ENCODE results near the gene TRIM63. TPM values are rescaled to one million over a fixed set of nuclear protein-coding genes. Genes with fewer than 3 reads are reported as not detected.

Gene TRIM63
- total and polyA plus RNA-seq, 7 donors = 74.2 to 2,937 (median 541) TPM

DNA sequence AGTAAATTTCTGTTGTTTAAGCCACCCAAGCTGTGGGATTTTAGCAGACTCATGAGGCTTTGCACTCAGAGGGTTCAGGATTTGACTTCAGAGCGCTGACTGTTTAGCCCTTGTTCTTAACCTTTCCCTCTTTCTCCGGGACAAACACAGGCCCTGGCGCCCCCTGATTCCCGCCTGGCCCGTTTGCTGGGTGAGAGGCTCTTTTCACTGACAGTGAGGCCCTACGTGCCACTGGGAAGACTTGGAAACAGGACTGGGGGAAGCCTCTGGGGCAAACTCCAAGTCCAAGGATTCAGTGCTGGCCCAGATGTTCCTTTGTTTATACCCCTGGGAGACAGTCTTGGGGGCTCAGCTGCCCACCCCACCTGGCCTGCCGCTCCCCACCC is 11.7 kb upstream of the TRIM63 start:
- WGBS, 3 donors = 34 to 37% (median 36%) methylated on average over 7 of the region's 7 CpGs
- Histone ChIP-seq H3K27ac (peak overlapping the region; percentile 91), H3K36me3 (ENCODE audit: insufficient read depth in 1 of 2, low read depth in 1 of 2) (no peaks in the 10 kb centered on the region), H3K27me3 (ENCODE audit: insufficient read depth in 3 of 3, low read length in 2 of 3) (no peaks in the 10 kb centered on the region), H3K4me3 (no peak overlapping the region), H3K4me1 (peaks cover 69% of the 10 kb centered on the region), H3K9me3 (no peaks in the 10 kb centered on the region)
- ATAC-seq (no peak), DNase-seq (no peak)
- TF ChIP-seq, protein P1, sequence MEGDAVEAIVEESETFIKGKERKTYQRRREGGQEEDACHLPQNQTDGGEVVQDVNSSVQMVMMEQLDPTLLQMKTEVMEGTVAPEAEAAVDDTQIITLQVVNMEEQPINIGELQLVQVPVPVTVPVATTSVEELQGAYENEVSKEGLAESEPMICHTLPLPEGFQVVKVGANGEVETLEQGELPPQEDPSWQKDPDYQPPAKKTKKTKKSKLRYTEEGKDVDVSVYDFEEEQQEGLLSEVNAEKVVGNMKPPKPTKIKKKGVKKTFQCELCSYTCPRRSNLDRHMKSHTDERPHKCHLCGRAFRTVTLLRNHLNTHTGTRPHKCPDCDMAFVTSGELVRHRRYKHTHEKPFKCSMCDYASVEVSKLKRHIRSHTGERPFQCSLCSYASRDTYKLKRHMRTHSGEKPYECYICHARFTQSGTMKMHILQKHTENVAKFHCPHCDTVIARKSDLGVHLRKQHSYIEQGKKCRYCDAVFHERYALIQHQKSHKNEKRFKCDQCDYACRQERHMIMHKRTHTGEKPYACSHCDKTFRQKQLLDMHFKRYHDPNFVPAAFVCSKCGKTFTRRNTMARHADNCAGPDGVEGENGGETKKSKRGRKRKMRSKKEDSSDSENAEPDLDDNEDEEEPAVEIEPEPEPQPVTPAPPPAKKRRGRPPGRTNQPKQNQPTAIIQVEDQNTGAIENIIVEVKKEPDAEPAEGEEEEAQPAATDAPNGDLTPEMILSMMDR (IDR thresholded peaks at IDR 0.05) = no peak
- intact Hi-C loops (cut with DNase I) = no loop called here

DNA sequence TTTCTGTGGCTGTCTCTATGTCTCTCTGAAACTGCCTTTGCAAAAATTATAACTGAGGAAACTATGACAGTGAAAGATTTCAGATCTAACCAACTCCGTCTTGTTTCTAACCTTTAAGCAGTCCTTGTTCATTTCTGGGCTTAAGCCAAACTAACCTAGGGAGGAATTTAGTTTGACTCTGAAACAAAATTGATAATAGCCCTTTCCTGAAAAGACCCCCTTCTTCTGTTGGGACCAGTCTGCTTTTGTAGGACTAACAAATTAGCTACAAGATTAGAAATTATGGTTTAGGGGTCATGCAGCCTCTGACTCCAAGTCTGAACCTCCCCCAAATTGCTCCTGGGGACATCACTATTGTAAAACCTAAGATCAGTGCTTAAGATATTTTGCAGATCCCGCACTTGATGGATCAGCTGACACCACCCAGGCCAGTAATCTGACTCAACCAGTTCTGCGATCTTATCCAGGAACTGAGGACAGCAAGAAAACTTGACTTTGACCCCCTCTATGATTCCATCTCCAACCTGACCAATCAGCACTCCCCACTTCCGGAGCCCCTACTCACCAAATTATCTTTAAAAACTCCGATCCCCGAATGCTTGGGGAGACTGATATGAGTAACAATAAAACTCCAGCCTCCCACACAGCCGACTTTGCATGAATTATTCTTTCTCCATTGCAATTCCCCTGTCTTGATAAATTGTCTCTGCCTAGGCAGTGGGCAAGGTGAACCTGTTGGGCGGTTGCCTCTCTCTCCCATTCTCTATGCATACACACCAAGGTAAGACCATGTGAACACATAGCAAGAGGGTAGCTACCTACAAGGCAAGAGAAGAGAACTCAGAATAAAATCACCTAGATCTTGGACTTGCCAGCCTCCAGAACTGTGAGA is 11.1 kb upstream of the TRIM63 start:
- no peak overlapping the region for H3K4me3 ChIP-seq
- TF ChIP-seq, protein P1 (IDR thresholded peaks at IDR 0.05) = no peak
- intact Hi-C loops (cut with DNase I) = no loop called here
- peak overlapping the region; percentile 91 for H3K27ac ChIP-seq
- H3K9me3 ChIP-seq = no peaks in the 10 kb centered on the region
- H3K4me1 ChIP-seq = peaks cover 67% of the 10 kb centered on the region
- ATAC-seq (no peak), DNase-seq (no peak)
- no peaks in the 10 kb centered on the region for H3K36me3 ChIP-seq (ENCODE audit: insufficient read depth in 1 of 2, low read depth in 1 of 2)
- WGBS, 3 donors = 65 to 78% (median 66%) methylated on average over 8 of the region's 8 CpGs
- H3K27me3 ChIP-seq (ENCODE audit: insufficient read depth in 3 of 3, low read length in 2 of 3) = no peaks in the 10 kb centered on the region

DNA sequence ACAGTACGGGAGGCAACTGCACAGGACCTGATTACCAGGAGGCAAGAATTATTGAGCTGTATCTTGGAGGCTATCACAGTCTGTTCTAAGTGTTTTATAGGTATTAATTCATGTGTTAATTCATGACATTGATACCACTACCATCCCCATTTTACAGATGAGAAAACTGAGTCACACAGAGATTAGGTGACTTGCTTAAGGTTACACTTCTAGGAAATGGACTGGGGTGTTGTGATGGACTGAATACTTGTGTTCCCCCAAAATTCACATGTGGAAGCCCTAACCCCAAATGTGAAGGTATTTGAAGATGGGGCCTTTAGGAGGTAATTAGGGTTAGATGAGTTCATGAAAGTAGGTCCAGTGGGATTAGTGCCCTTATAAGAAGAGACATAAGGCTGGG is 10.1 kb upstream of the TRIM63 start:
- no peak for DNase-seq
- TF ChIP-seq, protein P1 (IDR thresholded peaks at IDR 0.05) = no peak
- intact Hi-C loops (cut with DNase I) = no loop called here
- Histone ChIP-seq H3K27ac (peak overlapping the region; percentile 91), H3K4me1 (peaks cover 75% of the 10 kb centered on the region), H3K4me3 (no peak overlapping the region), H3K27me3 (ENCODE audit: insufficient read depth in 3 of 3, low read length in 2 of 3) (no peaks in the 10 kb centered on the region), H3K9me3 (no peaks in the 10 kb centered on the region), H3K36me3 (ENCODE audit: insufficient read depth in 1 of 2, low read depth in 1 of 2) (no peaks in the 10 kb centered on the region)
- WGBS, 3 donors = 100% methylated on average over 1 of the region's 1 CpG
- ATAC-seq = no peak

DNA sequence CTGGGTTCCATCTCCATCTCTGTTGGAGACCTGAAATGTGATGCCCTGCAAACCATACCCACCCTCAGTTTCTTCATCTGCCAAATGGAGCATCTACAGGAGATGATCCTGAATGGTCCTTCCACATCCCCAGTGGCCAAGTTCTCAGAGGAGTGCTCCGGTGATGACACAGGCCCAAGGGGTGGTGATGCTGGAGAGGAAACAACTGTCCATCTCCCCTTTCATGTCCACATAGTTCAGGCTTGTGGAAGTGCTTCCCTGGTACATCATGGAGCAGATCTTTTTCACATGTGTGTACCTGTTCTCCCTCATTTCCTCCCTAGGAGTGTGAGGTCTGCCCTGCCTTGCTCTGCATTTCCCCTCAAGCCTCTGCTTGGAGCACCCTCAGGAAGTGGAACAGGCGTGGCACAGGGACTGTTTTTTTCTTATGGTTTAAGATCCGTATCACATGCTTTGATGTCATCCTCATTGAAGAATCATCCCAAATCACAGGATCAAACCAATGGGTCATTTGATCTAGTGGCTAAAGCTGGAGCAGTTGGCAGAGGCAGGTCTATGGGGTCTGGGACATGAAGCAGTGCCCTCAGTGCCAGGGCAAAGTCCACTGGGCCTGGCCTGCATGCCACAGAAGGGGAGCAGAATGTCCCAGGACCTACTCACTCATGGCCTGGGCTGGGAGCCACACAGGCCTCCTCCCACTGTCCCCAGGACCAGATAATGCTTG is 8.2 kb upstream of the TRIM63 start:
- 17 to 40% (median 20%) methylated on average over 3 of the region's 3 CpGs for WGBS, 3 donors
- peak; percentile 19 to 78 (median 78) for ATAC-seq
- TF ChIP-seq, protein P1 (IDR thresholded peaks at IDR 0.05) = no peak
- Histone ChIP-seq H3K36me3 (ENCODE audit: insufficient read depth in 1 of 2, low read depth in 1 of 2) (no peaks in the 10 kb centered on the region), H3K4me1 (peaks cover 74% of the 10 kb centered on the region), H3K9me3 (no peaks in the 10 kb centered on the region), H3K27me3 (ENCODE audit: insufficient read depth in 3 of 3, low read length in 2 of 3) (no peaks in the 10 kb centered on the region), H3K4me3 (no peak overlapping the region), H3K27ac (peak overlapping the region; percentile 76)
- DNase-seq = peak; percentile 54 to 92
- intact Hi-C loops (cut with DNase I) = no loop called here

Data from psoas muscle (tissue), 8 donors.